HG02840 (cell line): ENCODE data around the gene ATE1.
"Not testable (repeated sequence)": the region's sequence is repeated elsewhere in the genome, so short reads cannot be mapped to it uniquely, and the experiment has no call there.

Experiments
- ATAC-seq: cut with Tn5 transposase; IDR thresholded peaks from one replicate; pipeline ENCODE4 v1.9.1; 2021; ENCODE audit warnings: mild to moderate bottlenecking, moderate library complexity, moderate number of reproducible peaks; ENCODE audit not compliant: unreplicated experiment, low FRiP score

ATE1 gene

GRCh38 chr10:121927841-121928527, at the start of gene ATE1:
ATE1 (minus strand) TSS chr10:121928031; CDS start chr10:121927949, 82 bp downstream.
- peak; percentile 77 for ATAC-seq

GRCh38 chr10:121976607-121977006, 48.8 kb upstream of the ATE1 start:
- no peak for ATAC-seq

- no peak for ATAC-seq
These were observed 47.7 kb upstream of the ATE1 start for GRCh38 chr10:121975295-121976086.

- peak; percentile 79 for ATAC-seq
These were observed 46.9 kb upstream of the ATE1 start, which contains the start of gene NSMCE4A for GRCh38 chr10:121974535-121975294. NSMCE4A (minus strand) TSS chr10:121975217; CDS start chr10:121975165, 52 bp downstream.

- ATAC-seq = no peak
These were observed 46.2 kb upstream of the ATE1 start for GRCh38 chr10:121974019-121974534.

- ATAC-seq = not testable (repeated sequence)
These were observed 41.3 kb upstream of the ATE1 start for GRCh38 chr10:121969086-121969485.

GRCh38 chr10:121965996-121966395, 38.2 kb upstream of the ATE1 start:
- ATAC-seq = no peak

- no peak for ATAC-seq
These were observed 33.6 kb upstream of the ATE1 start for GRCh38 chr10:121961456-121961855.

- no peak for ATAC-seq
These were observed 31.8 kb upstream of the ATE1 start for GRCh38 chr10:121959671-121960070.

- no peak for ATAC-seq
These were observed 28.6 kb upstream of the ATE1 start for GRCh38 chr10:121956111-121957061.

GRCh38 chr10:121952226-121952625, 24.4 kb upstream of the ATE1 start:
- ATAC-seq = no peak

GRCh38 chr10:121949451-121949850, 21.6 kb upstream of the ATE1 start:
- ATAC-seq = no peak

GRCh38 chr10:121949049-121949448, 21.2 kb upstream of the ATE1 start:
- ATAC-seq = no peak

- ATAC-seq = no peak
These were observed 19.8 kb upstream of the ATE1 start for GRCh38 chr10:121947343-121948330.

- no peak for ATAC-seq
These were observed 15.1 kb upstream of the ATE1 start for GRCh38 chr10:121942749-121943416.

- no peak for ATAC-seq
These were observed 13.7 kb upstream of the ATE1 start for GRCh38 chr10:121941532-121941931.

GRCh38 chr10:121936295-121936694, 8.5 kb upstream of the ATE1 start:
- no peak for ATAC-seq

GRCh38 chr10:121935702-121936101, 7.9 kb upstream of the ATE1 start:
- ATAC-seq = no peak
